K562 (cell line): ENCODE results near the gene YES1. TPM values are rescaled to one million over a fixed set of nuclear protein-coding genes. Genes with fewer than 3 reads are reported as not detected.
A peak's percentile ranks its signal among the peaks of the same experiment; 100 is the strongest.

ENCODE experiments used
- ARID4B ChIP-seq: sonication (generic); formaldehyde crosslinking; IDR thresholded peaks from 2 replicates; pipeline ENCODE4 v1.8.0; 2022; ENCODE audit warnings: mild to moderate bottlenecking, missing genetic modification reagents
- CSDE1 ChIP-seq, 2 experiments: fragments of 450-650 bp; IDR thresholded peaks; 2 replicates each; pipeline ENCODE4 v1.6.1; 2016; ENCODE audit warnings: mild to moderate bottlenecking in 1 of 2
- DNMT1 ChIP-seq: fragments of 450-650 bp; IDR thresholded peaks from 2 replicates; pipeline ENCODE4 v1.6.1; 2016; ENCODE audit warnings: antibody characterized with exemption, mild to moderate bottlenecking
- SIRT6 ChIP-seq: IDR thresholded peaks from one replicate; pipeline ENCODE4 v1.6.1; 2012; ENCODE audit warnings: low read depth, mild to moderate bottlenecking, control low read depth, inconsistent platforms, low read length, moderate library complexity
- ZBTB40 ChIP-seq, 2 experiments: fragments of 450-650 bp in 1 of 2; sonication (generic) in 1 of 2; formaldehyde crosslinking in 1 of 2; IDR thresholded peaks; 2 replicates each; pipeline versions ENCODE4 v1.7.1 to v1.9.0; 2016 to 2022; ENCODE audit warnings: inconsistent platforms in 1 of 2, mild to moderate bottlenecking in 1 of 2, missing genetic modification reagents in 1 of 2
- ZFP30 ChIP-seq: fragments of 250-450 bp; sonication (Bioruptor Pico); IDR thresholded peaks from 2 replicates; pipeline ENCODE4 v1.8.0; 2022; ENCODE audit warnings: moderate library complexity, mild to moderate bottlenecking, inconsistent platforms, borderline replicate concordance
- ZFPM2 ChIP-seq: fragments of 250-450 bp; sonication (Bioruptor Pico); IDR thresholded peaks from 2 replicates; pipeline ENCODE4 v1.5.1; 2022; ENCODE audit warnings: mild to moderate bottlenecking
- ZMIZ1 ChIP-seq, 2 experiments: fragments of 150-350 bp in 1 of 2; IDR thresholded peaks; 2 replicates each; pipeline ENCODE4 v1.6.1; 2012 to 2016; ENCODE audit warnings: low read depth in 2 of 2, low read length in 2 of 2, mild to moderate bottlenecking in 1 of 2, moderate library complexity in 1 of 2
- polyA plus RNA-seq, 8 experiments: library from polyadenylated mRNA; depleted of rRNA in 4 of 8; stranded (reverse) in 5 of 8; unstranded in 3 of 8; fragments of >200 nt; fragmentation: Nextera tagmentation in 2 of 8; fragmentation: Illumina TruSeq in 1 of 8; extraction: Ambion mirVana in 2 of 8; extraction: Trizol in 1 of 8; gene quantifications; 2 replicates each; pipeline versions ENCODE4 v1.2.1 to v1.2.3, GENCODE V29; 2011 to 2014; ENCODE audit warnings: inconsistent platforms in 1 of 8, missing spikeins in 1 of 8
- total RNA-seq, 7 experiments: library from RNA; depleted of rRNA in 6 of 7; stranded (reverse); fragments of >200 nt in 6 of 7; fragmentation: Illumina TruSeq in 2 of 7; extraction: Trizol in 2 of 7; gene quantifications; 2 replicates each; pipeline versions ENCODE4 v1.2.1 to v1.2.3, GENCODE V29; 2011 to 2021; ENCODE audit warnings: low replicate concordance in 1 of 7

YES1 gene
- total and polyA plus RNA-seq, 9 of the 15 experiments (the other 6 are each of a cell fraction or from before 2014, with no cell fraction given), result 37.2 to 115 (median 77.7) TPM

GRCh38 chr18:812376-813171, 532 bp upstream of the YES1 start (continued):
- TF ChIP-seq ARID4B (CRISPR knock-in tag) (no peak; the same call in 1 of the 2 replicates), SIRT6 (no peak), ZBTB40 (IDR thresholded peaks at IDR 0.05) (peak; percentile 94), ZBTB40 (CRISPR knock-in tag; IDR thresholded peaks at IDR 0.05) (no peak), ZMIZ1 (IDR thresholded peaks at IDR 0.05; ENCODE audit: low read depth in 2 of 2, low read length in 2 of 2) (peak in 1 of 2 experiments; percentile 76; a peak in 1 of 4 replicates), ZFPM2 (CRISPR knock-in tag) (no peak), ZFP30 (no peak), DNMT1 (0 out of 2 replicates have a peak, but pooled peaks have one; percentile 21), CSDE1 (IDR thresholded peaks at IDR 0.05) (no peak)
